GM19463 (cell line): ENCODE results near the gene MEX3A.
"Not testable (repeated sequence)": the region's sequence is repeated elsewhere in the genome, so short reads cannot be mapped to it uniquely, and the experiment has no call there.

Experiments
- ATAC-seq: cut with Tn5 transposase; IDR thresholded peaks from one replicate; pipeline ENCODE4 v1.9.1; 2021; ENCODE audit warnings: mild to moderate bottlenecking, moderate library complexity; ENCODE audit not compliant: unreplicated experiment

The MEX3A gene

GRCh38 chr1:156080241-156080862 lies 1.9 kb downstream of the MEX3A start:
- ATAC-seq, result no peak

- ATAC-seq, result no peak
Observed at GRCh38 chr1:156079762-156080161, 2.5 kb downstream of the MEX3A start.

DNA sequence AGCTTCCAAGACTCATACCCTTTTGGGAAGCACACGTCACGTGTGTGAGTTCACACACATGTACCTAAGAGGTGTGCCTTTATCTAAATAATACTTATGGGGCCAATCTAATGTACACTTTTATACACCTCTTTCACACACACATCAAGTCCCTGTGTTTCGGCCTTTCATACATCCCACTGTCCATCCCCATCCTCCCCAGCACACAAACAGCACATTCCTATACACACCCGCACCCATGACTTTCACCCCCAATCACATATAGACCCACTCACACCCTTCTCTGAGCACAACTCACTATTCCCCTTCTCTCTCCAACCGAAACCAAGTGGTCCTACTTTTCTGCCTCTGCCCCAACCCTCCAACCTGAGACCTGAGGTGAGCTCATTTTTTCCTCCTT lies 3.5 kb downstream of the MEX3A start:
- no peak for ATAC-seq

- no peak for ATAC-seq
Observed at GRCh38 chr1:156077430-156077760, 4.9 kb downstream of the MEX3A start.

GRCh38 chr1:156076609-156077429 lies 5.4 kb downstream of the MEX3A start:
- peak; percentile 73 for ATAC-seq

- ATAC-seq, result no peak
Observed at GRCh38 chr1:156075775-156076204, 6.5 kb downstream of the MEX3A start.

DNA sequence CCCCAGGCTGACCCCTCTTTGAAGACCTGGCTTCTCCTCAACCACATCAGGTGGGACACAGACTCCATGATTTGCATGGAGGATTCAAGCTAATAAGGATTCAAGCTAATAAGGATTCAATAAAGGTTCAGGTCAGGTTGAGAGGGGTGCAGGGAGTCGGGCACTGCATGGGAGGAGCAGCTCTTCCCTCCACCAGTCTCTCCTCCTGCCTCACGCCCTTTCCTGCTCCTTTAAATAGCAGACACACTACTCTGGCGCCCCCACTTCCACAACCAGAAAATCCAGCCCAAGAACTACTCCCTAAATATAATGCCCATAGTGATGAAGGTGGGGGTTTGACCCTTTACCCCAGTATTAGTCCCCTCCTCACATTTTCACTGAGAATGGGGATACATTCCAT lies 7.1 kb downstream of the MEX3A start:
- no peak for ATAC-seq

DNA sequence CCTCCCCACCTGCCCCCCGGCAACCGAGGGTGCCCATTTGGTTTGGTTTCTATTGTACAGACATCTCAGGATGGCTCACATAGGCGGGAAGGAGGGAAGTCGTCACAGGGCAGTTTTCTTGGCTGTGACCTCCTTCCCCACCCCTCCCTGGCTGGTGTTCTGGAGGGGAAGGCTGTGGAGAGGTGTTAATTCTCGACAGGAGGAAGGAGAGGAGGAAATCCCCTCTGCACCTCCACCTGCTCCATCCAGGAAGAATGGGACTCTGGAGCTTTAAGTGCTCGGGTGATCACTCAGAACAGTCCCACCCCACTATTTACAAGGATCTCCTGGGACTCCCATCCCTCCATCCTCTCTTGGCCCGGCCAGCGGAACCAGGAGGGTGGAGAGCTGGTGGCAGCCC lies 7.6 kb downstream of the MEX3A start:
- ATAC-seq, result no peak

DNA sequence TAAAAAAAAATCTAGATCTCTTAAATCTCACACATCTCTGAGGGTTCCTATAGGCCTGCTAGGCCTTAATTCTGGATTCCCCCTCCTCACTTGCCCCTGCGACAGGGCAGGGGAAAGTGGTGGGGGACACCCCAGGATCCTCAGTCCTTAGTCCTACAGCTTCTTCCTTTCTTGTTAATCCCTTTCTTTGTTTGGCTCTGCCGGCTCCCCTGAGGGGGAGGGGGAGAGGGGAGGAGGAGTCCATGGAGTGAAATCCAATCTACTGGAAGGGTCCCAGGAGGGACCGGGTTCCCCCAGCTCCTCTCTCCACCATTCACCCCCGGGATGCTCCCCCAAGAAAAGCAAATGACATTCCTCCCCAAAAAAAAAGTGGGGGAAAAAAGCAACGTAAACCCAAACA lies 8.5 kb downstream of the MEX3A start:
- ATAC-seq, result no peak

DNA sequence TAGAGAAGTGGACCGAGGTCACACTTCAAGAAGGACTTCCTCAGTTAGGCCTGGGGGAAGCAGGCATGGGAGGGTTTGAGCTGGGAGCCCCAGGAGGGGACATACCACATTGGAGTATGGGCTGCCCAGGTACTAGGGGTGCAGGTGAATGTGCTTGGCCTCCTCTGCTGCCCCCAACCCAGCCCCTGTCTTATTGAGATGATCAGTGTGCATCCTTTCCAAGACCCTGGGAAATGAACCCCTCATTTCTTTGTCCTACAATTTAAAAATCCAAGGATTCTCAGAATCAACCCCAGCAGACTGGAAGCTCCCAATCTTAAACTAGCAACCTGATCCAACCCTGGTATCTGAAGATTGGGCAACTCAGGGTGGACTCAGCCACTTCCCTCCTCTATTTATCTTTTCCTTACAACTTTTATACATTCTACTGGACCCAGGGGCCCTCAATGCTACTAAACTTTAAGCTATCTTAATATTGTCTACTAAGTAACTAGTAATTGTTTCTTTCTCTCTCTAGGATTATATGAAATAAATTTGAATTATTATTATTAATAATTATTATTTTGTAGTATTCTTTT lies 9.1 kb downstream of the MEX3A start:
- ATAC-seq, result no peak

- no peak for ATAC-seq
Observed at GRCh38 chr1:156072251-156072650, 10.0 kb downstream of the MEX3A start.

DNA sequence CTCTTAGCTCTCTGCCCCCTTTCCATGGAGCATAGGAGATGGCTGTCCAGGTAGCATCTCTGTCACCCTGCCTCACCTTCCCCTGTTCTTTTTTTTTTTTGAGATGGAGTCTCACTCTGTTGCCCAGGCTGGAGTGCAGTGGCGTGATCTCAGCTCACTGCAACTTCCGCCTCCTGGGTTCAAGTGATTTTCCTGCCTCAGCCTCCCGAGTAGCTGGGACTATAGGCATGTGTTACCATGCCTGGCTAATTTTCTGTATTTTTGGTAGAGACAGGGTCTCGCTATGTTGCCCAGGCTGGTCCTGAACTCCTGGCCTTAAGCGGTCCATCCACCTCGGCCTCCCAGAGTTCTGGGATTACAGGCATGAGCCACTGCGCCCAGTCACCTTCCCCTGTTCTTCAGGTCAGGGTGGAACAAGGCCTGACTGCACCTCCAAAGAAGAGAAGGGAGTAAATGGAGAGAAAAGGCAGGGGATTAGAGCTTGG lies 10.9 kb downstream of the MEX3A start:
- ATAC-seq, result not testable (repeated sequence)

DNA sequence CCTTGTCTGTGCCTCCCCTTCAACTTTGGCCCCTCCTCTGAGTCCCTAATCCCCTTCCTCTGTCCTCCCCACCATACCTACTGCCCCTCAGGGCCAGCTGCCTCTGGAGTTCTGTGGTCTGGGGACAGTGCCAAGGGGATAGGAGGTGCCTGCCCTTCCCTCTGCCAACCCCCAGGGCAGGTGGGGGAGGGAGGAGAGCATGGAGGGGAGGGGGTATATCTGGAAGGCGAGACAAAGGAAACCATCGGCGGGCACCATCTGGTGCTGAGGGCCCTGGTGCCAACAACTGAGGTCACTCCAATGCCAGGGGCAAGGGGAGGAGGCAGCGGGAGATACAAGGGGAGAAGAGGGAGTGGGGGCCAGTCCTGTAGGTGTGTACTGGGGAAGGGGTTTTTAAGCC lies 11.7 kb downstream of the MEX3A start:
- no peak for ATAC-seq

GRCh38 chr1:156069490-156070455 lies 12.5 kb downstream of the MEX3A start:
- ATAC-seq, result no peak

GRCh38 chr1:156067262-156067661 lies 15.0 kb downstream of the MEX3A start:
- no peak for ATAC-seq

GRCh38 chr1:156065871-156066270 lies 16.4 kb downstream of the MEX3A start:
- ATAC-seq, result no peak

DNA sequence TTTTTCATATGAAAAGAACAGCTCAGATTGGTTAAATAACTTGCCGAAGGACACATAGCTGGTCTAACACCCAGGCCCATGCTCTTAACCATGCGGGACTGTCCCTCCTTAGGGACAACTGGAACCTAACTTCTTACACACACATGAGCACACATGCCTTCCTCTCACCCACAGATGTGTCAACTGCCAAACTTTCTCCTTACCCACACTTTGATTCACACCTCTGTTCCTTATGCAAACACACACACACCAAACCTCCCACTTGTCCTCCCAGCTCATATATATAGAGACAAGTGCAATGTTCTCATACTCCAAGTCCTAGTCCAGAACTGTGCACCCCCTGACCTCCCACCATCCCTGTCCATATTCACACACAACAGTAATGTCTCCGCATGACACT lies 17.1 kb downstream of the MEX3A start:
- no peak for ATAC-seq

- ATAC-seq, result no peak
Observed at GRCh38 chr1:156064615-156065014, 17.6 kb downstream of the MEX3A start.

DNA sequence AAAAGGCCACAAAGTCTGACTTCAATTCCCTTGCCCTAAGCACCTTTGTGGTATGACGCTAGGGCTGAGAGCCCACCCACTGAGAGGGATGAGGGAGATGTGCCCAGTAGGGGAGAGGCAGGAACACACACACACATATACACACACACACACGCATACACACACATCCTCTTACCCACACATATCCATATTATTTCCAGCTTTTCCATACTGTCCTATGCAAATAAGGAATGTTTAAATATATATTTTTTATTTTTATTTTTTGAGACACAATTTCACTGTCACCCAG lies 18.3 kb downstream of the MEX3A start:
- no peak for ATAC-seq

DNA sequence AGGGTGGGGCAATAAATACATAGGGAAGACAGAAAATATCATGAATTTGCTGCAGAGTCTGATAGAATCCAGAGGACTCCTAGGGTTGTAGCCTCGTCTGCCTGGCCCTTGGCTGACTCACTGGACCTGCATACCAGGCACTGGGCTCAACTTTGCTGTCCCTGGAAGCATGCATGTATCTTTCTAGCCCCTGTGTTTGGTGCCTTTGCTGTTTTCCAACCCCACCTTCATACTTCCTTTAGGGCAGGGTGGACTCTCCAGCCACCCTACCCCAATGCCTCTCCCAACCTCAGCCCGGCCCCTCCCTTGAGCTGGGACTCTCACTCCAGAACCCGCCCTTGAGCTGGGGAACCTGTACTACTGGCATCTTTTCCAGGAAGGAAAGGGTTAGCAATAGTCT lies 20.1 kb downstream of the MEX3A start:
- no peak for ATAC-seq

DNA sequence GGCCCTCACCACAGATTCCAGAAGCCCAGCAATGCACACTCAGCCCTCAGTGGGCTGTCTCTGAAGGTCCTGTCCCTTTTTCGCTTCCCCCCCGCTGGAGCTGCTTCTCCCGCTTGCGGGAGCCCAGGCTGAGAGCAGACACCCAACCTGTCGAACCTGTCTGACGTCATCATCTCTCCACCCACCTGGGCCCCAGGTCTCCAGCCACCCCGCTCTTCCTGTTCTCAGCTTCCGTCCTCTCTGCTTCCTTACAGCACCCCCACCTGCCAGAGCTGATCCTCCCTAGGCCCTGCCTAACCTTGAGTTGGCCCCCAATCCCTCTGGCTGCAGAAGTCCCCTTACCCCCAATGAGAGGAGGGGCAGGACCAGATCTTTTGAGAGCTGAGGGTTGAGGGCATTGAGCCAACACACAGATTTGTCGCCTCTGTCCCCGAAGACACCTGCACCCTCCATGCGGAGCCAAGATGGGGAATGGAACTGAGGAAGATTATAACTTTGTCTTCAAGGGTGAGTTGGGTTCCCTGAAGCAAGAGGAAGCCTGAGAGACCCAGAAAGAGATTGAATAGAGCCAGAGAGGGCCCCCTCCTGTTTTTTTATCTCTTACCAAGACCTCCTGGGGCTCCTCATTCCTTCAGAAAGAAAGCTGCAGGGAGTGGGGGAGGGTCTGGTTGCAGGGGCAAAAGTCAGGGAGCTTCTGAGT lies 21.2 kb downstream of the MEX3A start, which contains the start of gene RAB25:
TSS of gene RAB25 (plus strand) at position 224 of the 700 bp plus-strand sequence. CDS start at position 465, 241 bp downstream.
- no peak for ATAC-seq
